HG03139 (cell line): ENCODE data around the gene WNK2.
A peak's percentile ranks its signal among the peaks of the same experiment; 100 is the strongest.
"Not testable (repeated sequence)": the region's sequence is repeated elsewhere in the genome, so short reads cannot be mapped to it uniquely, and the experiment has no call there.

Source experiments
- ATAC-seq: cut with Tn5 transposase; IDR thresholded peaks from one replicate; pipeline ENCODE4 v1.9.1; 2021; ENCODE audit not compliant: unreplicated experiment

The WNK2 gene

GRCh38 chr9:93183663-93184431 is at the start of gene WNK2:
WNK2 (plus strand) TSS chr9:93184139; CDS start chr9:93184930, 791 bp downstream.
- ATAC-seq, result no peak

DNA sequence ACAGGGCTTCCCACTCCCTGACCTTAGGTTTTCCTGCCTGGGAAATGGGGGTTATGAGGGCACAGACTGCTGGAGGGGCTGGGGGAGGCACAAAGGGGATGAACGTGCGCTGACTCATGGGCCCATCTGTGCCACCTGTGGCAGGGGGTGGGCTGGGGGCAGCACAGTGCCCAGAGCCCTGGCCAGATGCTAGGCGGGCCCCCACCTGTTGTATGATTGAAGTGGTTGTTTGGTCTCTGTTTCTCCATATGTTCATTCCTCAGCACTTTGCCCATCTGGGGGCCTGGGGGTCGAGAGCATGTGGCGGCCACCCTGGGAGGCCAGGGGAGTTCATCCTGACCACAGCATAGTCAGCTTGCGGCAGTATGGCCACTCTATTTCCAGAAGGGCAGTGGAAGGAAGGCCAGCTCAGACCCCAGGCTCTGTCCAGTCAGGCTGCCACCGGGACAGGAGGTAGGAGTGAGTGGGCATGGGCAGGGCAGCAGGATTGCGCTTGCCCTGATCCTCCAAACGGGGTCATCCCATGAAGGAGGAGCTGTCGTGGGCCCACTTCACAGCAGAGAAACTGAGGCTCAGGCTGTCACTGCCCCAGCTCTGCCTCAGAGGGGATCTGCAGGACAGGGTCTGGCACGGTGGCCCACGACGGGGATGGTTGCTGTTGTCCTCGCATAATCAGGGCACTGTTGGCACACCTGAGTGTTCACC is 49.0 kb upstream of the WNK2 start:
- no peak for ATAC-seq

- ATAC-seq, result no peak
These were observed 47.9 kb upstream of the WNK2 start for GRCh38 chr9:93136011-93136440.

GRCh38 chr9:93137362-93137761 is 46.6 kb upstream of the WNK2 start:
- ATAC-seq, result no peak

- ATAC-seq, result no peak
These were observed 45.7 kb upstream of the WNK2 start for GRCh38 chr9:93138171-93138764.

- ATAC-seq, result no peak
These were observed 44.4 kb upstream of the WNK2 start for GRCh38 chr9:93139365-93140182.

GRCh38 chr9:93141771-93142483 is 42.0 kb upstream of the WNK2 start:
- no peak for ATAC-seq

- no peak for ATAC-seq
These were observed 40.0 kb upstream of the WNK2 start for GRCh38 chr9:93143830-93144530.

DNA sequence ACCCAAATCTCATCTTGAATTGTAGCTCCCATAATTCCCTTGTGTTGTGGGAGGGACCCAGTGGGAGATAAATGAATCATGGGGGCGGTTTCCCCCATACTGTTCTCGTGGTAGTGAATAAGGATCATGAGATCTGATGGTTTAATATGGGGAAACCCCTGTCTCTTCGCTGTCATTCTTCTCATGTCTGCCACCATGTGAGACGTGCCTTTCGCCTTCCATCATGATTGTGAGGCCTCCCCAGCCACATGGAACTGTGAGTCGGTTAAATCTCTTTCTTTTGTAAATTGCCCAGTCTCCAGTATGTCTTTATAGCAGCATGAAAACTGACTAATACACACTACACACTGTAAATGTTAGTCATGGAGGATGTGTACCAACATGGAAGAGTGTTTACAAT is 37.2 kb upstream of the WNK2 start:
- ATAC-seq, result not testable (repeated sequence)

DNA sequence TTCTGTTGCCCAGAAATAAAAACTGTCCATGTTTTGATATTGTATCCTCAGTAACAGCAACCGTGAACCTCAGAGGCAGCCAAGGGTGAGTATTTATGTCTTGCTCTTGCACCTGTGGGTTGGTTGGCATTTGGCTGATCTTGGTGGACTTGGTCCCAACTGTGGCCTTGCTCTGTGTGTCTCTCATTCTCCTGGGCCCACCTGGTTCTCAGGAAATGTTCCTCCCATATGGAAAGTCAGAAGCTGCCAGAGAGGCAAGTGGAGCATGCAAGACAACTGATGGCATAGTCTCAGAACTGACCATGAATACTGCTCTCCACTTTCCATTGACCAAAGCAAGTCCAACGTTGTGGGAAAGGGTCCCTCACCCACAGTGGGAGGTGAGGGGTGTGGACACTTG is 36.3 kb upstream of the WNK2 start:
- no peak for ATAC-seq

DNA sequence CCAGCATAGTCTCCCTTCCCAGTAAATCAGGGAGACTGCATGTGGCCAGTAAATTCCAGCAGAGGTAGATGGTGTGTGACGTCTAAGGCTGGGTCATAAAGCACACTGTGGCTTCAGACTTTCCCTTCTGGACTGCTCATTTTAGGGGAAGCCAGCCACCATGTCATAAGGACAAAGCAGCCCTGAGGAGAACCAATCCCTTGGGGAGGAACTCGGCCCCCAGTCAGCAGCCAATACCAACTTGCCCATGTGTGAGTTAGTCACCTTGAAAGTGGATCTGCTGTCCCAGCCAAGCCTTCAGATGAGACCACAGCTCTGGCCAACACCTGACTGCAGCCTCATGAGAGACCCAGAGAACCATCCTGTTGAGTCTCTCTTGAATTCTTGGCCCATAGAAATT is 35.2 kb upstream of the WNK2 start:
- no peak for ATAC-seq

DNA sequence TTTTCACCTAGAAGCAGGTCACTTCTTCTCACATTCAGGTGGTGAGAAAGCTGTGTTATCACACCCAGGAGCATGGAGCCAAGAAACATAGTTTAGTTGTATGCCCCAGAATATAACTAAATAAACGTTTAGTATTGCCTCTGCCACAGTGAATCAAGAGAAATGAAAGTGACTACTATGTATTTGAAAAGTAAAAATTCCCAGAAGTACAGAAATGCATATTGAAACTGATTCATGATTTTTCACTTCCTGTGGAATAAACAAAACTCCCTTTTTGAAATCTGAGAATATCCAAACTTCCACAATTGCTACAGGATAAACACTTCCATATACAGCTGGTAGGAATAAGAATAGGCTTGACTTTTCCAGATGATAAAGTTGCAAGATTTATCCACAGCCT is 34.6 kb upstream of the WNK2 start:
- no peak for ATAC-seq

DNA sequence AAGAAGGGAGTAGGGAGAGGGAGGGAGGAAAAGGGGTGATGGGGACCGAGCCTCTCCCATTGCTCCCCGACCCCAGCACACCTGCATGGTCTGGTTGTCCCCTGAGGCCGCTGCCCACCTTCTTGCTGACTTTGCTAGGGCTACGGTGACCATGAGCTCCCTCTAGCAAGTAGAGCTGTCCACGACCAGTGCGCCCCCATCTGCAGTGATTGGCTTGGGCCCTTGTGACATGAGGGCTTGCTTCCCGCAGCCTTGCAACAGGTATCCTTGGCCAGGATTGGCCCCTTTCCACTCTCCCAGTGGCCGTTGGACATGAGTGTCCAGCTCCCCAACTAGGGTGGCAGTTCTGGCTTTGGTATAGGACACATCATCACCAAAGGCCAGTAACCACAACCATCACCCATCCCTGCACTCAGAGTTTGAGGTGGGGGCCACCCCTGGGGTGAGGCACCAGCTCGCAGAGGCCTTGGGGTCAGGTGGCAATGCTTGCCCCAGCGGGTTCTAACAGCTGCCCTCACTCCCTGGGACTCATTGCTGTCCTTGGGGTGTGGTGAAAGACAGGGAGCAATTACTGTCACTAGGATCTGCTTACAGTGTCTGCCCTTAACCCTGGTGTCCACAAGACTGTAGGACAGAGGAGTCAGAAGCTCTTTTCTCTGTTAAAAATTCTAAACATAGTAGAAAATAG is 32.7 kb upstream of the WNK2 start:
- no peak for ATAC-seq

DNA sequence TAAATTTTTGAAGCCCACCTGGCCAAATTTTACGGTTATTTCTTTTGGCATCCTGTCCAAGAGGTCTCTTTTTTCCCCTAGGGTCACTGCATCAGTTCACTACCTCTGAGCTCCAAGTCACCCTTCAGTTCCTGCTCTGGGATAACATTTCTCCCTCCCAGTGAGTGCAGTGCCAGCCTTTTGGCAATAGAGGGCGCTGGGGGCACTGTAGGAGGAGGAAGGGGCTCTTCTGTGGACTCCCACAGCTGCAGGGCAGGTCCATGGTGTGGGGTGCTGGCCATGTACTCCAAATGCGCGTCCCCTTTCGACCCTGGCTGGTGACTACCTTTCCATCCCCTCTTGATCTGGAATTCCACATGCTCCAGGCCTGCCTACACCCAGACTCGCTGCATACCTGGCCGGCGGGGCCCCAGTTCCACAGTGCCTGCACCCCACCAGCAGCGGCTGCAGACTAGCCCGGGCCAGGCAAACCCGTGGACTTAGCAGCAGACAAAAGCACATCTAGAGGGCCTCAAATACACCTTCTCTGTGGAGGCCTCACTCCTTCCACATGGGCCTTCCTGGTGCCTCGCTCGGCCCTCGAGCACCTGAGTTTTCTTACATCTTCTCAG is 29.5 kb upstream of the WNK2 start:
- no peak for ATAC-seq

- no peak for ATAC-seq
These were observed 28.0 kb upstream of the WNK2 start for GRCh38 chr9:93155716-93156474.

GRCh38 chr9:93156475-93157008 is 27.4 kb upstream of the WNK2 start:
- ATAC-seq, result no peak

DNA sequence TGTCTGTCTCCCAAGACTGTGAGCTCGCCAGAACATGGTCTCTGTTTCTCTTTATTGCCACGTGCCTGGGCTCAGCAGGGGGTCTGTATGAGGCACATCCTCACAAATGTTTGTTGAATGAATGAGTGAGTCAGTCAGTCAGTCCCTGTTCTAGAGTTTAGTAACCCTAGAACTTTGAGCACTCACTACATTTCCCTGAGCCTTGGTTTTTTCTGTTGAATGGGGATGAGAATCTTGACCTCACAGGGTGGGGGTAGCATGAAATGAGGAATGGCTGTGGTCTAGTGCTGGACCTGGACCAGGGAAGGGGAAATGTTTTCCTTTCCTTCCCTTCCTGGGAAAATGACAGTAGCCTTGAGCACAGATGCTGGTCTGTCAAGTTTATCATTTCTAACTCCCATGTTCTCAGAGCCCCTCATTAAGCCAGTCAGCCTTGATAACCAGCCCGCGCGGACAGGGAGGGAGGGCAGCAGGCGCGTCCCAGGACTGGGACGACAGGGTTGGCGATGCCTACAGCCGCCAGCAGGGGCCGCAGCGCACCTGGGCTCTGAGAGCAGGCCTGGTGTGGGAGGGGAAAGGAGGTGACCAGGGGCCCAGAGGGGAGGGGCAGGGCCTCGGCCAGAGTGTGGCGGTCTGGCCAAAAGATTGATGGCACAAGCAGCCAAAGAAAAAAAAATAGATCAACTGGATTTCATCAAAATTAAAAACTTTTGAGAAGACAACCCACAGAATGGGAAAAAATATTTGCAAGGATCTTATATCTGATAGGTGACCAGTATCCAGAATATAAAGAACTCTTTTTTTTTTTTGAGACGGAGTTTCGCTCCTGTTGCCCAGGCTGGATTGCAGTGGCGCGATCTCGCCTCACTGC is 24.1 kb upstream of the WNK2 start:
- ATAC-seq, result peak; percentile 84
